SU-DHL-6 (cell line): ENCODE results near the gene FAT1.

ENCODE experiments used
- CTCF ChIP-seq: fragments of 200-600 bp; sonication (generic); IDR thresholded peaks from one replicate; pipeline ENCODE4 v1.5.1; 2017; ENCODE audit warnings: antibody characterized with exemption, mild to moderate bottlenecking, low read length, moderate library complexity; ENCODE audit not compliant: insufficient read depth, poor library complexity, severe bottlenecking
- EZH2phosphoT487 ChIP-seq: fragments of 200-600 bp; sonication (generic), shearing (Covaris generic); conservative IDR thresholded peaks from 2 replicates; pipeline ENCODE4 v1.6.1; 2018; ENCODE audit warnings: mild to moderate bottlenecking, antibody characterized with exemption, low read length, moderate library complexity, mixed read lengths

GRCh38 chr4:186702297-186702696 is 21.4 kb downstream of the FAT1 start:
- no peak for TF ChIP-seq CTCF
- no peak for TF ChIP-seq EZH2phosphoT487
